Measurements from ENCODE around the gene NCOA3.
"Not testable (repeated sequence)": the region's sequence is repeated elsewhere in the genome, so short reads cannot be mapped to it uniquely, and the experiment has no call there.

Gene NCOA3

DNA sequence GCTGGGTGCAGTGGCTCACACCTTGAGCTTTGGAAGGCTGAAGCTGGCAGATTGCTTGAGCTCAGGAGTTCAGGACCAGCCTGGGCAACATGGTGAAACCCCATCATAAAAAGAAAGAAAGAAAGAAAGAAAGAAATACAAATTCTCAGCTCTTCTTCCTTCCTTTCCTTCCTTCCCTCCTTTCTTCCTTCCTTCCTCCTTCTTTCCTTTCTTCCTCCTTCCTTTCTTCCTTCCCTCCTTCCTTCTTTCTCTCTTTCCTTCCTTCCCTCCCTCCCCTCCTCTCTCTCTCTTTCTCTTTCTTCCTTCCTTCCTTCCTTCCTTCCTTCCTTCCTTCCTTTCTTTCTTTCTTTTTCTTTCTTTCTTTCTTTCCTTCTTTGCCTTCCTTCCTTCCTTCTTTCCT, 21.0 kb upstream of the NCOA3 start:
- no peak for DNase-seq (ENCODE audit: low spot score in 2 of 2)
- no peak overlapping the region for H3K4me3 Mint-ChIP-seq
- peak overlapping the region; percentile 70 for H3K27ac Mint-ChIP-seq (ENCODE audit: low read depth)
- ATAC-seq (replicated peaks; ENCODE audit: extremely low read depth, poor library complexity, severe bottlenecking), result no peak
- H3K36me3 Mint-ChIP-seq (ENCODE audit: insufficient read depth), result no peaks in the 10 kb centered on the region
- no peaks in the 10 kb centered on the region for H3K9me3 Mint-ChIP-seq
- no peaks in the 10 kb centered on the region for H3K4me1 Mint-ChIP-seq
- H3K27me3 Mint-ChIP-seq, result no peaks in the 10 kb centered on the region

- Mint-ChIP-seq H3K27ac (ENCODE audit: low read depth) (peak overlapping the region; percentile 70), H3K4me3 (no peak overlapping the region), H3K27me3 (no peaks in the 10 kb centered on the region), H3K36me3 (ENCODE audit: insufficient read depth) (no peaks in the 10 kb centered on the region), H3K9me3 (no peaks in the 10 kb centered on the region), H3K4me1 (no peaks in the 10 kb centered on the region)
- DNase-seq (ENCODE audit: low spot score in 2 of 2) (no peak), ATAC-seq (replicated peaks; ENCODE audit: extremely low read depth, poor library complexity, severe bottlenecking) (no peak)
These were observed 20.1 kb upstream of the NCOA3 start for GRCh38 chr20:47481330-47482216.

GRCh38 chr20:47482705-47483104, 19.0 kb upstream of the NCOA3 start:
- Mint-ChIP-seq H3K27ac (ENCODE audit: low read depth) (no peak overlapping the region), H3K4me3 (no peak overlapping the region), H3K4me1 (peaks cover 10% of the 10 kb centered on the region), H3K27me3 (no peaks in the 10 kb centered on the region), H3K36me3 (ENCODE audit: insufficient read depth) (peaks cover 5% of the 10 kb centered on the region), H3K9me3 (no peaks in the 10 kb centered on the region)
- no peak for ATAC-seq (replicated peaks; ENCODE audit: extremely low read depth, poor library complexity, severe bottlenecking)
- no peak for DNase-seq (ENCODE audit: low spot score in 2 of 2)

DNA sequence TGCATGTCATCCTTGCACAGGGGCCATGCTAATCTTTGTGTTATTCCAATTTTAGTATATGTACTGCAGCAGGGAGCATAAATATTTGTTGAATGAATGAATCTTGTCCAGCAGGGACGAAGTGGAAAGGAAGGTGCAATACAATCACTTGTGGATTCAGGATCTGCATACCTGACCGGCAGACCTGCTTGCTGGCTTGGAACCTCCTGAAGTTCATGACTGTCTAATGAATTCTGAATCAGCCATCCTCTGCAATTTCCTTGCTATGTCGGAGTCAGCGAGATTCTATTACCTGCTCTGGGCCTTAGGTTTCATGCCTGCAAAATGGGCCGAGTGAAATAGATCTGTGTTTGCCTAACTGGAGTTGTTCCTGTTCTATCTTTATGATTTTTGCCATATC, 17.4 kb upstream of the NCOA3 start:
- no peak overlapping the region for H3K4me3 Mint-ChIP-seq
- ATAC-seq (replicated peaks; ENCODE audit: extremely low read depth, poor library complexity, severe bottlenecking) (no peak), DNase-seq (ENCODE audit: low spot score in 2 of 2) (no peak)
- no peaks in the 10 kb centered on the region for H3K27me3 Mint-ChIP-seq
- H3K4me1 Mint-ChIP-seq, result peaks cover 19% of the 10 kb centered on the region
- no peak overlapping the region for H3K27ac Mint-ChIP-seq (ENCODE audit: low read depth)
- no peaks in the 10 kb centered on the region for H3K9me3 Mint-ChIP-seq
- H3K36me3 Mint-ChIP-seq (ENCODE audit: insufficient read depth), result peaks cover 8% of the 10 kb centered on the region

GRCh38 chr20:47487175-47487917, 14.3 kb upstream of the NCOA3 start:
- peaks cover 23% of the 10 kb centered on the region for H3K4me1 Mint-ChIP-seq
- no peaks in the 10 kb centered on the region for H3K27me3 Mint-ChIP-seq
- H3K27ac Mint-ChIP-seq (ENCODE audit: low read depth), result peak overlapping the region; percentile 97
- no peaks in the 10 kb centered on the region for H3K9me3 Mint-ChIP-seq
- ATAC-seq (replicated peaks; ENCODE audit: extremely low read depth, poor library complexity, severe bottlenecking), result peak; percentile 86
- DNase-seq (ENCODE audit: low spot score in 2 of 2), result peak; percentile 25 to 53
- H3K36me3 Mint-ChIP-seq (ENCODE audit: insufficient read depth), result peaks cover 11% of the 10 kb centered on the region
- H3K4me3 Mint-ChIP-seq, result peak overlapping the region; percentile 63

DNA sequence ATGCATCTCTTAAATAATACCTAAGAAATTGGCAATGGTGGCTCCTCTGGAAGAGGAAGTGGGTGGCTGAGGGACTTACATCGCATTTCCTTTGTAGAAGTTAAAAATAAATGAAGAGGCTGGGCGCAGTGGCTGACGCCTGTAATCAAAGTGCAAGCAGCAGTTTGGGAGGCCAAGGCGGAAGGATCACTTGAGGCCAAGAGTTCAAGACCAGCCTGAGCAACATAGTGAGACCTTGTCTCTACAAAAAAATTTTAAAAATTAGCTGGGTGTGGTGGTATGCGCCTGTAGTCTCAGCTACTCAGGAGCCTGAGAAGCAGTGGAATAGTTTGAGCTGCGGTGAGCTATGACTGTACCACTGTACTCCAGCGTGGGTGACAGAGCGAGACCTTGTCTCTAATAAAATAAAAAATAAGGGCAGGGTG, 12.2 kb upstream of the NCOA3 start:
- peak; percentile 19 to 61 for DNase-seq (ENCODE audit: low spot score in 2 of 2)

GRCh38 chr20:47490795-47491194, 10.9 kb upstream of the NCOA3 start:
- DNase-seq (ENCODE audit: low spot score in 2 of 2) (no peak), ATAC-seq (replicated peaks; ENCODE audit: extremely low read depth, poor library complexity, severe bottlenecking) (no peak)
- H3K9me3 Mint-ChIP-seq, result no peaks in the 10 kb centered on the region
- H3K4me3 Mint-ChIP-seq, result no peak overlapping the region
- H3K4me1 Mint-ChIP-seq, result peaks cover 35% of the 10 kb centered on the region
- H3K27ac Mint-ChIP-seq (ENCODE audit: low read depth), result no peak overlapping the region
- H3K36me3 Mint-ChIP-seq (ENCODE audit: insufficient read depth), result peaks cover 11% of the 10 kb centered on the region
- no peaks in the 10 kb centered on the region for H3K27me3 Mint-ChIP-seq

More for the DNA sequence above, 12.2 kb upstream of the NCOA3 start:
- H3K27ac Mint-ChIP-seq (ENCODE audit: low read depth), result peak overlapping the region; percentile 97
- no peaks in the 10 kb centered on the region for H3K9me3 Mint-ChIP-seq
- peaks cover 11% of the 10 kb centered on the region for H3K36me3 Mint-ChIP-seq (ENCODE audit: insufficient read depth)
- ATAC-seq (replicated peaks; ENCODE audit: extremely low read depth, poor library complexity, severe bottlenecking), result peak; percentile 34
- H3K4me1 Mint-ChIP-seq, result peaks cover 30% of the 10 kb centered on the region
- H3K27me3 Mint-ChIP-seq, result no peaks in the 10 kb centered on the region
- peak overlapping the region; percentile 62 for H3K4me3 Mint-ChIP-seq

DNA sequence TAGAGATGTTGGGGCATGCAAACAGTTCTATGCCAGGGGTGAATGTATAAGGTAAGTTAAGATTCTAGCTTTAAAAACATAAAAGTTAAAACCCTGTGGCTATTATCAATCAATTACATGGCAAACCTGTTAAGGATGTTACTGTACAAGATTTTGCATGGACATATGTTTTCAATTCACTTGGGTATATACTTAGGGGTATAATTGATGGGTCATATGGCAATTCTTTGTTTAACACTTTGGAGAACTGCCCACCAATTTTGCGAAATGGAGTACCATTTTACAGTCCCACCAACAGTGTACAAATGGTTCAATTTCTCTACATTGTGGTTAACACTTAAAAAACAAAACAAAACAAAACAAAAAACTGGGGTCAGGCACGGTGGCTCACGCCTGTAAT, 9.4 kb upstream of the NCOA3 start:
- H3K27ac Mint-ChIP-seq (ENCODE audit: low read depth), result no peak overlapping the region
- H3K9me3 Mint-ChIP-seq, result no peaks in the 10 kb centered on the region
- ATAC-seq (replicated peaks; ENCODE audit: extremely low read depth, poor library complexity, severe bottlenecking) (no peak), DNase-seq (ENCODE audit: low spot score in 2 of 2) (no peak)
- peaks cover 29% of the 10 kb centered on the region for H3K4me1 Mint-ChIP-seq
- H3K27me3 Mint-ChIP-seq, result no peaks in the 10 kb centered on the region
- peaks cover 7% of the 10 kb centered on the region for H3K36me3 Mint-ChIP-seq (ENCODE audit: insufficient read depth)
- H3K4me3 Mint-ChIP-seq, result no peak overlapping the region

DNA sequence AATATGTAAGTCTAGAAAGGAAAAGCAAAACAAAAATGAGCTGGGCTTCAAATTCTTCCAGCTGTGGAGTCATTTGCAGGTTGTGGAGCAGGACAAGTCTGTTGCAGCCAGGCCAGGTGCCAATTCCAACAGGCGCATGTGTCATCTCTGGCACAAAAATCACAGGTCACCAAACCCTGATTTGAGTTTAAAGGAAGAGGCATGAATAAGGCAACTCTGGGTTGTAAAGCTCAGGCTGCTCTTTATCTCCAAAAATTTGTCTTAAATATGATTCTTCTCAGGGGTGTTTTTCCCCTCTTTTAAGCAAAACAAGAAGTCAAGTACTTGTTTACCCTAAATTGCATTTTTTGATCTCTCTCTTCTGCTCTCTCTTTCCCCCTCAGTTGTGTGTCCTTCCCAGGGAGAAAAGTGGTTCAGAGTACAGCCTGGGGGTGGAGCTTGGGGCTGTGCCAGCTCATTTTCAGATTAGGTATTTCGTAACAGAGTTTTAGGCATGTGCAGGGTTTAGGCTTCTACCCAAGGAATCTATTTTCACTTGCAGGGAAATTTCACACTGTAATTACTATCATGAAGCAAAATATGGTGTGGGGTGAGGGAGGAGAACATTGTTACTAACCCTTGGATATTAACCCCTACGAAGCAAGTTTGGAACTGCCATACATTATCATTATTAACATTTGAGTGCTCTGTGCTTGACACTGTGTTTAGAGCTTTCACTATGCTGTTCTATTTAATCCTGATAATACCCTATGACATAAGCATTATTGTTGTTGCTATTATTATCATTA, 8.3 kb upstream of the NCOA3 start:
- Mint-ChIP-seq H3K9me3 (no peaks in the 10 kb centered on the region), H3K27ac (ENCODE audit: low read depth) (no peak overlapping the region), H3K36me3 (ENCODE audit: insufficient read depth) (peaks cover 6% of the 10 kb centered on the region), H3K27me3 (no peaks in the 10 kb centered on the region), H3K4me1 (peaks cover 25% of the 10 kb centered on the region), H3K4me3 (peak overlapping the region; percentile 8)
- no peak for DNase-seq (ENCODE audit: low spot score in 2 of 2)
- ATAC-seq (replicated peaks; ENCODE audit: extremely low read depth, poor library complexity, severe bottlenecking), result no peak

DNA sequence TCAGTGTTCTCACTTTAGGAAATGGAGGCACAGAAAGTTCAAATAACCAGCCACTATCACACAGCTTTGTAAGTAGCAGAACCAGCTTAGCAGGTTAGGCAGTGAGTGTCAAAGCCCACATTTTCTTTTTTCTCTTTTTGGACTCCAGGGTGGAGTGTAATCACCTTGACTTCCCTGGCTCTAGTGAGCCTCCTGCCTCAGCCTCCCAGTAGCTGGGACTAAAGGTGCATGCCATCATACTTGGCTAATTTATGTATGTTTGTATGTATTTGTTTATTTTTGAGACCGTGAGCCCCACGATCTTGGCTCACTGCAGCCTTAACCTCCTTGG, 7.8 kb upstream of the NCOA3 start:
- no peaks in the 10 kb centered on the region for H3K9me3 Mint-ChIP-seq
- ATAC-seq (replicated peaks; ENCODE audit: extremely low read depth, poor library complexity, severe bottlenecking) (no peak), DNase-seq (ENCODE audit: low spot score in 2 of 2) (no peak)
- H3K27ac Mint-ChIP-seq (ENCODE audit: low read depth), result no peak overlapping the region
- peaks cover 4% of the 10 kb centered on the region for H3K36me3 Mint-ChIP-seq (ENCODE audit: insufficient read depth)
- peaks cover 20% of the 10 kb centered on the region for H3K4me1 Mint-ChIP-seq
- H3K4me3 Mint-ChIP-seq, result no peak overlapping the region
- H3K27me3 Mint-ChIP-seq, result no peaks in the 10 kb centered on the region

DNA sequence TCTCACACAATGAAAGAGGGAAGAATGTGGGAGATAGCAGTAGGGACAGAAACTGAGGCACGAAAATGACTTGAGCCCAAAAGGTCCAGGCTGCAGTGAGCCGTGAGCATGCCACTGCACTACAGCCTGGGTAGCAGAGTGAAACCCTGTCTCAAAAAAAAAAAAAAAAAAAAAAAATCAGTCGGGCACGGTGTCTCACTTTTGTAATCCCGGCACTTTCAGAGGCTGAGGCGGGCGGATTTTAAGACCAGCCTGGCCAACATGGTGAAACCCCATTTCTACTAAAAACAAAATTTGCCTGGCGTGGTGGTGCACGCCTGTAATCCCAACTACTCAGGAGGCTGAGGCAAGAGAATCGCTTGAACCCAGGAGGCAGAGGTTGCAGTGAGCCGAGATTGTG, 7.1 kb upstream of the NCOA3 start:
- H3K36me3 Mint-ChIP-seq (ENCODE audit: insufficient read depth); H3K27me3 Mint-ChIP-seq; DNase-seq (ENCODE audit: low spot score in 2 of 2); H3K4me3 Mint-ChIP-seq; ATAC-seq (replicated peaks; ENCODE audit: extremely low read depth, poor library complexity, severe bottlenecking); H3K27ac Mint-ChIP-seq (ENCODE audit: low read depth); H3K9me3 Mint-ChIP-seq: not testable (repeated sequence)
- H3K4me1 Mint-ChIP-seq, result peaks cover 13% of the 10 kb centered on the region

GRCh38 chr20:47496118-47496517, 5.6 kb upstream of the NCOA3 start:
- Mint-ChIP-seq H3K4me3 (no peak overlapping the region), H3K27me3 (no peaks in the 10 kb centered on the region), H3K27ac (ENCODE audit: low read depth) (peak overlapping the region; percentile 47), H3K36me3 (ENCODE audit: insufficient read depth) (peaks cover 1% of the 10 kb centered on the region), H3K9me3 (no peaks in the 10 kb centered on the region), H3K4me1 (peaks cover 23% of the 10 kb centered on the region)
- ATAC-seq (replicated peaks; ENCODE audit: extremely low read depth, poor library complexity, severe bottlenecking) (no peak), DNase-seq (ENCODE audit: low spot score in 2 of 2) (no peak)
